Superior temporal gyrus (tissue), 1 donor: ENCODE measurements around the gene PRR29.
"Not testable (repeated sequence)": the region's sequence is repeated elsewhere in the genome, so short reads cannot be mapped to it uniquely, and the experiment has no call there.

Source experiments
- DNase-seq: peaks from one replicate; pipeline ENCODE4 v3.0.0-alpha.2; 2016; ENCODE audit errors: extremely low spot score

PRR29 gene

GRCh38 chr17:64015447-64015846, 17.3 kb downstream of the PRR29 start:
- DNase-seq, result no peak

GRCh38 chr17:64016231-64016784, 18.2 kb downstream of the PRR29 start:
- DNase-seq, result no peak

GRCh38 chr17:64016974-64017373, 18.8 kb downstream of the PRR29 start:
- DNase-seq, result no peak

- no peak for DNase-seq
These were observed 19.3 kb downstream of the PRR29 start for GRCh38 chr17:64017381-64017980.

DNA sequence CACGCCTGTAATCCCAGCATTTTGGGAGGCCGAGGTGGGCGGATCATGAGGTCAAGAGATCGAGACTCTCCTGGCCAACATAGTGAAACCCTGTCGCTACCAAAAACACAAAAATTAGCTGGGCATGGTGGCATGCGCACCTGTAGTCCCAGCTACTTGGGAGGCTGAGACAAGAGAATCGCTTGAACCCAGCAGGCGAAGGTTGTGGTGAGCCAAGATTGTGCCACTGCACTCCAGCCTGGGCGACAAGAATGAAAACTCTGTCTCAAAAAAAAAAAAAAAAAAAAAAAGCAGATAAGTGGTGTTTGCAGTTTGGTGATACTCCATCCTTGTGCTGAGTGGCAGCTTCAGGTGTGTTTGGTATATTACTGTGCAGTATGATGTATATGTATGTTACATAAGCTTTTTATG, 21.4 kb downstream of the PRR29 start:
- not testable (repeated sequence) for DNase-seq

DNA sequence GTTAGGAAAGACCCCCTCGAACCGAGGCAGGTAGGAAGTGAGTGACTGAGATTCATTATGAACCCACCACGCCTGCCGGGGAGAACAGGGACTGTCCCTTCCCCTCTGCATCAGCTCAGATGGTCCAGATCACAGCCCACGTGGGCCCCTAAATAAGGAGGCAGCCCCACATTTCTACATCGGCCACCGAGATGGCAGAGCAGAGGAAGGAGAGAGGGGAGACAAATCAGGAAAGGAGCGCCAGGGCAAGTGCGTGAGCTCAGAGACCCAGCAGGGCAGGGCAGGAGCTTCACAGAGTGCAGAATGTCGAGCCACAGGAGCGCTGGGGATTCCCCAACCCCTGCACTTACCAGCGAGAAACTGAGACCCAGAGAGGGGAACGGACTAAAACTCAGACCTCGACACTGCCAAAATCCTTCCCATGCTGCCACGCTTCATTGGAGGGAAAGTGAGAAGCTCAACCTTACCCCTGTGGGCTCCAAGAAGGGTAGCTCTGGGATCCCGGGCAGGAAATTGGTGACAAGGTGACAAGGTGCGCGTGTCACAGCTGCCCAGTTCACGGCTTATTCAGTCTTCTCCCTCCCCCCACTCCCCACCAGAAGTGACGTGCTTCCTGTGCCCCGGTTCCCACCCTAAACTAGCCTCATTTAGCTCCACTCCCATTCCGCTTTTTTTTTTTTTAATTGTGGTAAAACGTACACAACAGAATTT, 22.1 kb downstream of the PRR29 start, which contains the start of gene ICAM2:
ICAM2 (minus strand) TSS at position 578 of the 711 bp plus-strand sequence. CDS start 13,942 bp downstream, outside the sequence.
- DNase-seq, result no peak

DNA sequence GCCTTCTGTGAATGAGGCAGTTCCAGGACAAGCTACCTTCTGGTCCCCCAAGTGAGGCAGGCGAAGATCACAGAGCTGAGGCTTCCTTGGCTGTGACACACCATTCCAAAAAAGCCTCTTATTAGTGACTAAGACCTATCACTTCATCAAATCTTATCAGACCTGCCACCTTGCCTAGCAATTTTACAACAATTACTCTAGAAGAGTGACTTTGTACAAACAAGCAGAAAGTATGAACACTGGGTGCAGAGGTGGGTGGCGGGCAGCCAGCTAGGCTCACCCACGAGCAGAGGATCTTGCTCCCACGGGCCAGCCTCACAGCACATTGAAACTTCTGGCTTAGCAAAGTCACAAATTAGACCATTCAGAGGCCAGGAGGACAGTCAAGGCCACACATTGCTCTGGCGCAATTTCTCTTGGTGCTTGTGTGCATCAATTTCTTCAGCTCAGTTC, 24.5 kb downstream of the PRR29 start:
- DNase-seq, result no peak

- DNase-seq, result no peak
These were observed 26.1 kb downstream of the PRR29 start for GRCh38 chr17:64024215-64024654.

GRCh38 chr17:64024781-64025731, 26.9 kb downstream of the PRR29 start:
- no peak for DNase-seq

- DNase-seq, result peak; percentile 42
These were observed 27.7 kb downstream of the PRR29 start for GRCh38 chr17:64025732-64026294.

- peak; percentile 76 for DNase-seq
These were observed 30.8 kb downstream of the PRR29 start for GRCh38 chr17:64028874-64029464.

GRCh38 chr17:64032081-64032480, 33.9 kb downstream of the PRR29 start:
- DNase-seq, result no peak

DNA sequence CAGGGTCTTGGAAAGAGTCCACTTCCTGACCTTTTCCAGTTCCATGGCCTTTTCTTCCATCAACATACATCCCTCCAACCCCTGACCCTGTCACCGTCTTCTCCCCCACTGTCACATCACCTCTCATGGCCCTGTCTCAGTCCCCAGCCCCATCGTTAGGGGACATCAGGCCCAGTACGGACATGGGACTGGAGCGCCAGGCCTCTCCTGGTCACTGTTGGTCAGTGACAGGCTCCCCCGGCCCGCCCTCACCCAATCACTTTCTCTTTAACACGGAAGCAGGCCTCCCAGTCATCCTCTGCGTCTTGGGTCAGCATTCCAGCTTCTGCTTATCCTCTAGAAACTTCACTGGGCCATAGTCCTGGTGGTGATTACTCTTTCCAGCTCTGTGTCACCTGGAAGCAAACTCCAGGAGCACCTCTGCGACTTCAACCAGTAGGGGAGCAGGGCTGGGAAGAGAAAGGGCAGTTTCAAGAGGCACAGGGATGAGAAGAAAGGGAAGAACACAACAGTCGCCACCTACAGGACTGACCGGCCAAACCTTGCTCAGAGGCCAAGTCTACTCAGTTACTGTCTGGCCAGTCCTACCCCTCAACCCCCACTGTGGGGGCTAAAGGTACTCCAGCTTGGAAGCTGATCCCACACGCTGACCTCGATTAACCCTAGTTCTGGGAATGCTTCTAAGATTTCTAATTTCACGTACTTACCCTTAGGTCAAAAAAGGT, 38.2 kb downstream of the PRR29 start:
- no peak for DNase-seq

GRCh38 chr17:64037180-64037579, 39.0 kb downstream of the PRR29 start:
- no peak for DNase-seq

GRCh38 chr17:64037802-64038201, 39.7 kb downstream of the PRR29 start:
- no peak for DNase-seq

DNA sequence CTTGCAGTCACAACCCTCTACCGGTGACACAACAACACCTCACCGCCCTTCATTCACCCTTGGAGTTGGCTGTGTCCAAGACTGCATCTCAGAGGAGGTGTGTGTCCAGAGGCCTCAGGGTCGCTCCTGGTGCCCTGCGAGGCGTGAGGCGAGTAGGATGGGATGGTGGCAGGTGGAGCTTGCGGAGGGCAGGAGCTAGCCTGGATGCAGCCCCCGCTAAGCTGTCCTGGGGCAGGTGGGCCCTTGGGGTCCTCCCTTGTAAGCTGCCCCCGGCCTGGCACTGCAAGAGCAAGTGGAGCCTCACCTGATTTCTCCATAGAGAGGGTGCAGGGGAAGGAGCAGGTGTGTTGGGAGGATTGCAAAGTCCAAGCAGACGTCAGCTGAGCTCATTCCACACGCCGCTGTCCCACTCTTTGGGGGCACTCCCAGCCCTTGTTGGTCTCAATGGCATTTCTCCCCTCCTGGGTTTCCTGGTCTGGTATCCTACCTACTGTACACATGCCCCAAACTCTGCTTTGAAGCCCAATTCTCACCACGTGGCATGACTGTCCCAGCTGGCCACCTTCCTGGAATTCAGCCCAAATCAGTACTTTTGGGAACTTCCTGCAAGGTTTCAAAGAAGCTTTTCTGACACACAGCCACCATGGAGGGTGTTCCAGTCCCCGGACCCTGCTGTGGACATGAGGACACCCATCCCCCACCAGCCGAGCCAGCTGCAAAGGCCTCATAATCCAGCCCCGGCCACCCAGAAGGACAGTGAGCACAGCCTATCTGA, 40.4 kb downstream of the PRR29 start:
- no peak for DNase-seq

- DNase-seq, result no peak
These were observed 40.9 kb downstream of the PRR29 start for GRCh38 chr17:64039106-64039400.

- DNase-seq, result no peak
These were observed 42.1 kb downstream of the PRR29 start for GRCh38 chr17:64040206-64040605.

GRCh38 chr17:64041912-64042311, 43.8 kb downstream of the PRR29 start:
- no peak for DNase-seq
